Neural cell (in vitro differentiated cells): ENCODE measurements around the gene FAM124B. TPM values are rescaled to one million over a fixed set of nuclear protein-coding genes. Genes with fewer than 3 reads are reported as not detected.

Experiments
- H2AFZ ChIP-seq: fragments of 200-600, 300-800 bp; sonication (generic), shearing (Covaris generic); 2 replicates; pipeline ENCODE4 v1.6.0; 2014; ENCODE audit warnings: low read depth, mild to moderate bottlenecking, antibody characterized with exemption, low read length, moderate library complexity
- H3F3A ChIP-seq: fragments of 200-600 bp; shearing (Covaris generic); 2 replicates; pipeline ENCODE4 v1.6.1; 2016; ENCODE audit warnings: mild to moderate bottlenecking, moderate library complexity, mixed read lengths, antibody characterized with exemption, low read length; ENCODE audit not compliant: insufficient read depth, poor library complexity, severe bottlenecking
- H3K27ac ChIP-seq: fragments of 200-600, 300-800 bp; sonication (generic), shearing (Covaris generic); 2 replicates; pipeline ENCODE4 v1.5.1; 2014; ENCODE audit warnings: mild to moderate bottlenecking, low read length, moderate library complexity
- H3K27me3 ChIP-seq: fragments of 300-800, 200-600 bp; sonication (generic), shearing (Covaris generic); 2 replicates; pipeline ENCODE4 v1.6.0; 2014; ENCODE audit warnings: mild to moderate bottlenecking, low read depth, low read length, moderate library complexity; ENCODE audit not compliant: insufficient read depth
- H3K36me3 ChIP-seq: fragments of 300-800, 200-600 bp; sonication (generic), shearing (Covaris generic); 2 replicates; pipeline ENCODE4 v1.5.1; 2014; ENCODE audit warnings: mild to moderate bottlenecking, antibody characterized with exemption, low read length, moderate library complexity; ENCODE audit not compliant: insufficient read depth
- H3K4me2 ChIP-seq: fragments of 300-800, 200-600 bp; sonication (generic), shearing (Covaris generic); 2 replicates; pipeline ENCODE4 v1.6.0; 2014; ENCODE audit warnings: mild to moderate bottlenecking, low read length
- H3K4me3 ChIP-seq: fragments of 300-800, 200-600 bp; sonication (generic), shearing (Covaris generic); 2 replicates; pipeline ENCODE4 v1.5.1; 2014; ENCODE audit warnings: mild to moderate bottlenecking, low read length, moderate library complexity
- H3K79me2 ChIP-seq: fragments of 200-600 bp; shearing (Covaris generic); replicated peaks from 2 replicates; pipeline ENCODE4 v1.6.0; 2014; ENCODE audit warnings: mild to moderate bottlenecking, low read length, moderate library complexity; ENCODE audit not compliant: insufficient read depth
- H3K9ac ChIP-seq: fragments of 300-800, 200-600 bp; sonication (generic), shearing (Covaris generic); 2 replicates; pipeline ENCODE4 v1.6.1; 2016; ENCODE audit warnings: mild to moderate bottlenecking, low read length, mixed read lengths
- H3K9me2 ChIP-seq: fragments of 200-600 bp; shearing (Covaris generic); 2 replicates; pipeline ENCODE4 v1.6.1; 2016; ENCODE audit warnings: mild to moderate bottlenecking, low read length, mixed read lengths; ENCODE audit not compliant: insufficient read depth
- H3K9me3 ChIP-seq: fragments of 200-600, 300-800 bp; sonication (generic), shearing (Covaris generic); 2 replicates; pipeline ENCODE4 v1.6.1; 2016; ENCODE audit warnings: mild to moderate bottlenecking, mixed run types, low read length, moderate library complexity, mixed read lengths
- H4K20me1 ChIP-seq: fragments of 200-600 bp; shearing (Covaris generic); 2 replicates; pipeline ENCODE4 v1.6.1; 2016; ENCODE audit warnings: mild to moderate bottlenecking, mixed run types; ENCODE audit not compliant: insufficient read depth
- CTCF ChIP-seq: fragments of 450-650 bp; IDR thresholded peaks from 2 replicates; pipeline ENCODE4 v1.5.1; 2014; ENCODE audit warnings: antibody characterized with exemption, mild to moderate bottlenecking, moderate library complexity; ENCODE audit not compliant: poor library complexity, severe bottlenecking
- EP300 ChIP-seq: fragments of 450-650 bp; conservative IDR thresholded peaks from 2 replicates; pipeline ENCODE4 v1.6.1; 2014; ENCODE audit warnings: antibody characterized with exemption, mild to moderate bottlenecking, moderate library complexity; ENCODE audit not compliant: poor library complexity, severe bottlenecking
- RAD21 ChIP-seq: fragments of 450-650 bp; conservative IDR thresholded peaks from 2 replicates; pipeline ENCODE4 v1.6.1; 2014; ENCODE audit warnings: antibody characterized with exemption, mild to moderate bottlenecking, moderate library complexity
- REST ChIP-seq: IDR thresholded peaks from 2 replicates; pipeline ENCODE4 v1.6.1; 2012; ENCODE audit warnings: borderline replicate concordance
- SMC3 ChIP-seq: fragments of 450-650 bp; conservative IDR thresholded peaks from 2 replicates; pipeline ENCODE4 v1.6.1; 2014; ENCODE audit warnings: antibody characterized with exemption, mild to moderate bottlenecking, moderate library complexity; ENCODE audit not compliant: poor library complexity
- TAF1 ChIP-seq: IDR thresholded peaks from 2 replicates; pipeline ENCODE4 v1.6.1; 2012; ENCODE audit warnings: low read depth
- polyA plus RNA-seq: library from polyadenylated mRNA; depleted of rRNA; stranded (reverse); fragments of >200 nt; gene quantifications from 2 replicates; pipeline ENCODE4 v1.2.3, GENCODE V29; 2014

The FAM124B gene
- polyA plus RNA-seq, 1 donor from 2014 or later, result not detected

GRCh38 chr2:224354632-224355211, 47.2 kb downstream of the FAM124B start:
- Histone ChIP-seq H3K27ac (no peak overlapping the region), H3F3A (no peaks in the 10 kb centered on the region), H3K36me3 (no peaks in the 10 kb centered on the region), H3K4me3 (no peak overlapping the region), H3K9me3 (no peaks in the 10 kb centered on the region), H2AFZ (no peak overlapping the region), H3K9ac (no peak overlapping the region), H4K20me1 (no peaks in the 10 kb centered on the region), H3K27me3 (no peaks in the 10 kb centered on the region), H3K4me2 (no peak overlapping the region), H3K79me2 (no peaks in the 10 kb centered on the region), H3K9me2 (no peaks in the 10 kb centered on the region)
- TF ChIP-seq SMC3 (no peak), EP300 (no peak), RAD21 (no peak), TAF1 (no peak), REST (no peak), CTCF (no peak)

- no peaks in the 10 kb centered on the region for H3K79me2 ChIP-seq
- no peaks in the 10 kb centered on the region for H3F3A ChIP-seq
- no peak overlapping the region for H2AFZ ChIP-seq
- no peak overlapping the region for H3K27ac ChIP-seq
- H3K9me3 ChIP-seq, result peaks cover 2% of the 10 kb centered on the region
- TF ChIP-seq CTCF, result no peak
- H3K4me2 ChIP-seq, result no peak overlapping the region
- no peak overlapping the region for H3K4me3 ChIP-seq
- H3K9ac ChIP-seq, result no peak overlapping the region
- no peaks in the 10 kb centered on the region for H3K27me3 ChIP-seq
- no peaks in the 10 kb centered on the region for H4K20me1 ChIP-seq
- H3K36me3 ChIP-seq, result no peaks in the 10 kb centered on the region
- no peaks in the 10 kb centered on the region for H3K9me2 ChIP-seq
Observed at GRCh38 chr2:224350703-224351102, 51.2 kb downstream of the FAM124B start.
